ENCODE measurements around the gene ITGA1.

The ITGA1 gene

GRCh38 chr5:52887066-52887465 is 99.3 kb downstream of the ITGA1 start:
- Histone ChIP-seq H3K36me3 (ENCODE audit: control insufficient read depth in 2 of 2, insufficient read depth in 1 of 2, low read length in 2 of 2) (no peaks in the 10 kb centered on the region), H3K27ac (ENCODE audit: extremely low read depth, low read depth, low read length) (no peak overlapping the region), H3K4me1 (ENCODE audit: control insufficient read depth, insufficient read depth, low read length) (no peaks in the 10 kb centered on the region), H3K4me3 (ENCODE audit: low read depth, low read length) (no peak overlapping the region), H3K9me3 (ENCODE audit: control insufficient read depth, insufficient read depth, low read depth, low read length) (no peaks in the 10 kb centered on the region)
- no peak for TF ChIP-seq ZNF10 (tag by site-specific recombination; IDR thresholded peaks at IDR 0.05)
- TF ChIP-seq ZNF530 (tag by site-specific recombination; IDR thresholded peaks at IDR 0.05; ENCODE audit: low read depth) = no peak
- no peak for TF ChIP-seq ZNF302 (tag by site-specific recombination; IDR thresholded peaks at IDR 0.05; ENCODE audit: low read depth)
- TF ChIP-seq ZNF19 (tag by site-specific recombination; IDR thresholded peaks at IDR 0.05; ENCODE audit: low read depth) = no peak
- no peak for TF ChIP-seq BCL11B (tag by site-specific recombination; IDR thresholded peaks at IDR 0.05; ENCODE audit: low read depth)
- TF ChIP-seq MEIS1 (CRISPR knock-in tag; IDR thresholded peaks at IDR 0.05; ENCODE audit: borderline replicate concordance) = no peak
- no peak for TF ChIP-seq ZNF248 (tag by site-specific recombination; IDR thresholded peaks at IDR 0.05)
- TF ChIP-seq KLF1 (tag by site-specific recombination; IDR thresholded peaks at IDR 0.05) = no peak
- no peak for TF ChIP-seq PRDM10 (tag by site-specific recombination; IDR thresholded peaks at IDR 0.05)
- no peak for TF ChIP-seq ZNF747 (tag by site-specific recombination; IDR thresholded peaks at IDR 0.05)
- TF ChIP-seq ZNF324 (tag by site-specific recombination; IDR thresholded peaks at IDR 0.05) = no peak
- ChIA-PET CTCF (no interaction called here), POLR2A (no interaction called here)

DNA sequence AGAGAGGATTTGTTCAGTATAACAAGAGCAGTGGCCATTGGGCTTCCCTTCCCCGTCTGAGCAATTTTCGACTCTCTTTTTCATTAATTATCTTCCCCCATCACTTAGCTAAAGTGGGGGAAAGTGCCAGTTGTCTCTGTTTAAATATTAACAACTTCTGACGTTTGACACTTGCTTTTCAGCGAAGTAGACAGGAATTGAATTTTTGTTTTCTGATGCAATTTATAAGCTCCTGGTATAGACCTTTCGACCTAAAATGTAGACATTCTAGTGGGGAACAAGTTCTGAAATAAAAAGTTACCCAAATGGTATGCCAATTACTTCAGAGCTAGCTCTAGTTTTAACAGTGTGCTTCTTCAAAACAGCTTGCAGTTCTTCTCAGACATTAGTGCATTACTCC is 100.6 kb downstream of the ITGA1 start:
- Histone ChIP-seq H3K36me3 (ENCODE audit: control insufficient read depth in 2 of 2, insufficient read depth in 1 of 2, low read length in 2 of 2) (no peaks in the 10 kb centered on the region), H3K9me3 (ENCODE audit: control insufficient read depth, insufficient read depth, low read depth, low read length) (no peaks in the 10 kb centered on the region), H3K4me1 (ENCODE audit: control insufficient read depth, insufficient read depth, low read length) (no peaks in the 10 kb centered on the region), H3K27ac (ENCODE audit: extremely low read depth, low read depth, low read length) (no peak overlapping the region), H3K4me3 (ENCODE audit: low read depth, low read length) (no peak overlapping the region)
- POLR2A ChIA-PET = no interaction called here
- CTCF ChIA-PET = no interaction called here
- no peak for TF ChIP-seq ZNF600 (tag by site-specific recombination; IDR thresholded peaks at IDR 0.05)
- TF ChIP-seq ZNF670 (tag by site-specific recombination; IDR thresholded peaks at IDR 0.05; ENCODE audit: low read depth) = no peak
- TF ChIP-seq, protein P1, sequence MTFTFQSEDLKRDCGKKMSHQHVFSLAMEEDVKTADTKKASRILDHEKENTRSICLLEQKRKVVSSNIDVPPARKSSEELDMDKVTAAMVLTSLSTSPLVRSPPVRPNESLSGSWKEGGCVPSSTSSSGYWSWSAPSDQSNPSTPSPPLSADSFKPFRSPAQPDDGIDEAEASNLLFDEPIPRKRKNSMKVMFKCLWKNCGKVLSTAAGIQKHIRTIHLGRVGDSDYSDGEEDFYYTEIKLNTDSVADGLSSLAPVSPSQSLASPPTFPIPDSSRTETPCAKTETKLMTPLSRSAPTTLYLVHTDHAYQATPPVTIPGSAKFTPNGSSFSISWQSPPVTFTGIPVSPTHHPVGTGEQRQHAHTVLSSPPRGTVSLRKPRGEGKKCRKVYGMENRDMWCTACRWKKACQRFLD (tag by site-specific recombination; IDR thresholded peaks at IDR 0.05) = no peak

GRCh38 chr5:52892242-52892878 is 104.6 kb downstream of the ITGA1 start:
- H3K27ac ChIP-seq (ENCODE audit: extremely low read depth, low read depth, low read length) = no peak overlapping the region
- no peaks in the 10 kb centered on the region for H3K36me3 ChIP-seq (ENCODE audit: control insufficient read depth in 2 of 2, insufficient read depth in 1 of 2, low read length in 2 of 2)
- ChIA-PET CTCF (no interaction called here), POLR2A (no interaction called here)
- no peak overlapping the region for H3K4me3 ChIP-seq (ENCODE audit: low read depth, low read length)
- no peaks in the 10 kb centered on the region for H3K4me1 ChIP-seq (ENCODE audit: control insufficient read depth, insufficient read depth, low read length)
- H3K9me3 ChIP-seq (ENCODE audit: control insufficient read depth, insufficient read depth, low read depth, low read length) = no peaks in the 10 kb centered on the region
- TF ChIP-seq, protein P2, sequence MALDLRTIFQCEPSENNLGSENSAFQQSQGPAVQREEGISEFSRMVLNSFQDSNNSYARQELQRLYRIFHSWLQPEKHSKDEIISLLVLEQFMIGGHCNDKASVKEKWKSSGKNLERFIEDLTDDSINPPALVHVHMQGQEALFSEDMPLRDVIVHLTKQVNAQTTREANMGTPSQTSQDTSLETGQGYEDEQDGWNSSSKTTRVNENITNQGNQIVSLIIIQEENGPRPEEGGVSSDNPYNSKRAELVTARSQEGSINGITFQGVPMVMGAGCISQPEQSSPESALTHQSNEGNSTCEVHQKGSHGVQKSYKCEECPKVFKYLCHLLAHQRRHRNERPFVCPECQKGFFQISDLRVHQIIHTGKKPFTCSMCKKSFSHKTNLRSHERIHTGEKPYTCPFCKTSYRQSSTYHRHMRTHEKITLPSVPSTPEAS (tag by site-specific recombination; IDR thresholded peaks at IDR 0.05) = no peak
- TF ChIP-seq BCL11A (tag by site-specific recombination; IDR thresholded peaks at IDR 0.05; ENCODE audit: low read depth) = no peak
- TF ChIP-seq ZNF433 (tag by site-specific recombination; IDR thresholded peaks at IDR 0.05; ENCODE audit: low read depth) = no peak
- TF ChIP-seq ZFP69B (tag by site-specific recombination; IDR thresholded peaks at IDR 0.05) = no peak
- no peak for TF ChIP-seq ZNF621 (tag by site-specific recombination; IDR thresholded peaks at IDR 0.05)
- no peak for TF ChIP-seq PATZ1 (tag by site-specific recombination; IDR thresholded peaks at IDR 0.05)
- no peak for TF ChIP-seq MEIS1 (CRISPR knock-in tag; IDR thresholded peaks at IDR 0.05; ENCODE audit: borderline replicate concordance)
- no peak for TF ChIP-seq YY2 (tag by site-specific recombination; IDR thresholded peaks at IDR 0.05)
- no peak for TF ChIP-seq EGR2 (tag by site-specific recombination; IDR thresholded peaks at IDR 0.05; ENCODE audit: low read depth)
- TF ChIP-seq HIC1 (tag by site-specific recombination; IDR thresholded peaks at IDR 0.05) = no peak
